Cardiac septum (tissue), 1 donor: ENCODE measurements around the gene PPP2R2C. TPM values are rescaled to one million over a fixed set of nuclear protein-coding genes. Genes with fewer than 3 reads are reported as not detected.

Experiments used
- DNase-seq: peaks from one replicate; pipeline ENCODE4 v3.0.0-alpha.2; 2020; ENCODE audit warnings: low spot score
- intact Hi-C: fragments of 100-400 bp; cut with DNase I; formaldehyde crosslinking; loops from one replicate; pipeline ENCODE4 v1.14.0; 2022
- total RNA-seq: library from RNA; stranded (reverse); fragmentation: NEBNext Ultra II Directional; extraction: Animal tissue kit (Norgen Biotek cat#: 25700); gene quantifications from one replicate; pipeline ENCODE4 v1.2.1, GENCODE V29; 2021
- donor health status: DM: no; HTN: no; CAD: no.

The PPP2R2C gene
- total RNA-seq, 1 donor from 2014 or later = 5.5 TPM

DNA sequence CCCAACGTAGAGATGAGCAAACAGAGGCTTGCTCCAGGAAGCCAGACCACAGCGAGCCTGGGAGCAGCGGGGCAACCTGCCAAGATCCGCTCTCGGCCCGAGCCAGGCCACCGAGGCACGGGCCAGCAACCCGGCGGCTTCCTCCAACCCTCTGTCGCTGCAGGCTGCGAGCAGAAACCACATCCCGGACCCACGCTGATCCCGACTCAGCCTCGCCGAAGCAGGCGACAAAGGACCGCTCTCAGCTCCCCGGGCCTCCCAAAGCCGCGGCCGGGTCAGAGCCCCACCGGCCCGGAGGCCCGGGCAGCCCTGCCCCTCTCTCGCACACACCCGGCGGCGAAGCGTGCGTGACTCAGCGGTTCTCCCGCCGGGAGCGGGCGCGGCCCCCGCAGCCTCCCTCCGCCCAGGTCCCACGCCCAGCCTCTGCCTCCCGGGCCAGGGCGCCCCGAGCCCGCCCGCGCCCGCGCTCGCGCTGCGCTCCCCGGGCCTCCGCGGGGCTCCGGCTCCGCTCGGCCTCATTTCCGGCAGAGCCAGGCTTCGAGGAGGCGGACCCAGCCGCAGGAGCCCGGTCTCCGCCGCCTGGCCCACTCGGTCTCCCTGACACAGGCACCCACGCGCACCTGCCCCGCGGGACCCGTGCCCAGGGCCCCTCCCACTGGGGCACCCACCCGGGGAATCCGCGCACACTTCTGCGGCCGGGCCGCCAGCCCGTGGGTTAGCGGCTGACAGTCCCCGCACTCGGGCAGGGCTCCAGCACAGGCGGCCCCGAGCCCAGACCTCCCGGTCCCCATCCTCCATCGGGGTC is 1.7 kb downstream of the PPP2R2C start:
- peak; percentile 74 for DNase-seq
- intact Hi-C loops = no loop called here

- DNase-seq = peak; percentile 72
- intact Hi-C loops = no loop called here
Observed at GRCh38 chr4:6469898-6470501, 2.4 kb downstream of the PPP2R2C start.

DNA sequence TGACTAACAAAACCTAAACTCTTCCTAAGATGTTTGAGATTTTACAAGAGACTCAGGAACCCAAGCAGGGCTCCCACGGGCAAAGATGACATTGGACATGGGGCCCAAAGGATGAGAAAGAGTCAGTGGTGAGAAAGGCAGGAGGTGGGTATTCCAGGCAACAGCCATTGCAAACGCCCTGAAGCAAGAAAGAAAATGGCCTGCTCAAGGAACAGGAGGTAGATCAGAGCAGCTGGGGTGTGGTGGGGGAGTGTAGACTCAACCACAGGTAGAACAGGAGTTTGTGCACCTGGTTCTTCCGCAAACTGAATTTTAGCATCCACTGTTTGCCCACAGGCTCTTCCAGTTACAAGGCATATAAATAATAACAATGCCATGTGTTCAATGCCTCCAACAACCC is 3.3 kb downstream of the PPP2R2C start:
- no peak for DNase-seq
- intact Hi-C loops = no loop called here

DNA sequence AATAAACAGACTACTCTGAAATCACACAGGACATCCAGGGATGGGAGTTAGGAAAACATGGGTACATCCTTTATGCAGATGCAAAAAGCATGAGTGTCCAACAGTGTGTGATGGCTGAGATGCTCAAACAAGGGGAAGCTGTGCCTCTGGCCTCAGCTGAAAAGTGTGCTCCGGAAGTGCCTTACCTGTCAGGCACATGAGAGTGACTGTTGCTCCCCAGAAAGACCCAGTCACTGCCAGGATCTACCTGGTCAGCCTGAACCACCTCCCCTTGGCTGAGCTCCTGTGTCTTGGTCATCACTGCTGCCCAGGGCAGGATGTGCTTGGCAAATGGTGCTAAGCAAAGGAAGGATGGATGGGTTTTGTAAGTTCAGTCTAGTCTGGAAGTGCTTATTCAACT is 4.0 kb downstream of the PPP2R2C start:
- intact Hi-C loops = no loop called here
- no peak for DNase-seq

DNA sequence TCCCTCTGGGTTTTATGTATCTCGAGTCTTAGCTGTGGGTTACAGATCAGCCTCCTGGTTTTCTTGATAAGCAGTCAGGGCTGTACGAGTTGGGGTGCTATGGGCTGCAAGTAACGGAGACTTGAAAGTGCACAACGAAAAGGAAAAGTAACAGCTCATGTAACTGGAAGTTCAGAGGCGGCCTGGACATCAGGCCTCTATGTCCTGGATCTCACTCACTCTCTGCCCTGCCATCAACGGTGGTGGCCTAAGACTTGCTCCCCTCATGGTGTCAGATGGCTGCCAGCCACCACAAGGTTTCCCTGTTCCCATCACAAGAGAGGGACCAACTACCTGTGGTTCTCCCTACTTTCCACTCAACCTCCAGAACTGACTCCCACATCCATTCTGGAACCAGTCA is 4.8 kb downstream of the PPP2R2C start:
- no peak for DNase-seq
- intact Hi-C loops = no loop called here

GRCh38 chr4:6466756-6467381 is 5.5 kb downstream of the PPP2R2C start:
- intact Hi-C loops = no loop called here
- DNase-seq = no peak

GRCh38 chr4:6465955-6466354 is 6.5 kb downstream of the PPP2R2C start:
- intact Hi-C loops = no loop called here
- DNase-seq = peak; percentile 71

GRCh38 chr4:6464842-6465588 is 7.4 kb downstream of the PPP2R2C start:
- intact Hi-C loops = no loop called here
- DNase-seq = no peak

DNA sequence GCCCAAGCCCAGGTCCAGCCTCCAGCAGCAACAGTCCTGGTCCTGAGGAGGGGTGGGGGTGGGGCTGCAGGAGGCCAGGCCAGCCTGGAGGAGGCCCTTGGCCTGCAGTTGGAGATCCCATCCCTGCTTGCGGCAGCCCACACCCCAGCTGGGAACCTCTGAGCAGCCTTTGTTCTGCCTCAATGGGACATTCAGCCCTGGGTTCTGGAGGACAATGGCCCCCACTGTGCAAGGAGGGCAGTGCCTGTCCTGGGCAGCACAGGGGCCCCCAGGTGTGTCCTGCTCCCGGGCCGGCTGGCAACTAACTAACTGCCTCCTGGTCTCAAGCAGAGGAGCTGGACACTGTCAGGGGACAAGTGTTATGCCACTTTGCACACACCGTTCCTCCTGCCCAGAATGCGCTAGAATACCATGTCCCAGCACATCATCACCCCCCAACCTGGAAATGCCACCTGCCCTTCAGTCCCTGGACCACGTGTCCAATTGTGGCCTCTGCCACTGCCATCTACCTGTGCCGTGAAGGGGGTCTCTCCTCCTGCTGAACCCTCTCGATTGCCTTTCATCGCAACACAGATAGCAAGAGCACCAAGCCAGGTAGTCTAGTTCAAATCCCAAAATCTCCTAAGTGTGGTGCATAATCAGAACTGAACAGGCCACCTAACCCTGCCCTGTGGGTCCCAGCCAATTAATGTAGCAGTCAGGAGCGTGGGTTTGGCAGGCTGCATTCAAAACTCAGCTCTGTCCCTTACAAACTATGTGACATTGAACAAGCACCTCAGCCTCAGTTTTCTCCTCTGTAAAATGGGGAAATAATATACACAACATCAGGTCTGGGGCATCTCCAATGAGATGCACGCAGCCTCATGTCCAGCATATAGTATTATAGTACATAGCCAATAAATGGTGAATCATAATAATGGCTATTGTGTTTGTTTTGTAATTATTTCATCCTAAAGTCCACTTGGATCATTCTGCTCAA is 8.8 kb downstream of the PPP2R2C start:
- DNase-seq = no peak
- intact Hi-C loops = no loop called here

DNA sequence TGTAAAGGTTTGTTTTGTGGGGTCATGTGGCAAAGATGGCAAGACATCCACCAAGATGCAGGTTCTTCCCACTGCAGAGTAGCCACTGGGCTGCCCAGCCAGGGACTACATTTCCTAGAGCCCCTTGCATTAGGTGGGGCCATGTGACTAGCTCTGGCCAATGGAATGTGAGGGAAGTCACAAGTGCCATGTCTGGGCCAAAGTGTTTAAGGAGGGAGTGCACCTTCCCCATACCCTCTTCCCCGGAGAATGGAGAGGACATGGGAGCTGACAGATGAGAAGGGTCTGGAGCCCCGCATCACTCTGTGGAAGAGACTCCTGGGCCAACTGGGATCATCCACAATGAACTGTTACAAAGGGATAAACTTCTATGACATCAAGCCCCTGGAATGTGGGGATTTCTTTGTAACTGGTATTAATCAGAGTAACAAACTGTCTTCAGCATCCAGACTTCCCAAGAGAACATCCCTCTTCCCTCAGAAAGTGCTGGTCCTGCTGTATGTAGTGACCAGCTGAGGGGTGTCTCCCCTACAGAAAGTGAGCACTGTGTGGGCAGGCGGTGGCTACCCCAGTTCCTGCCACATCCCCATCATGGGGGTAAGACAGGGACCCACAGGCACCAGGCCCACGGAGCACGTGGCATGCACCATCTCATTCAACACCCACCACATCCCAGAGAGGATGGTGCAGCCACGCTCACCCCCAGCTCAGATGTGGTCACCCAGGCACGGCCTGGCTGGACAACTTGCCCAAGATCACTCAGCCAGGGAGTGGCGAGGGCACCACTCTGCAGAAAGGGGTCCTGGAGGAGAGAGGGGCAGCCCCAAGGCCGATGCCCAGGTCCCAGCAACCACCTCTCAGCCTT is 10.9 kb downstream of the PPP2R2C start:
- intact Hi-C loops = no loop called here
- no peak for DNase-seq

DNA sequence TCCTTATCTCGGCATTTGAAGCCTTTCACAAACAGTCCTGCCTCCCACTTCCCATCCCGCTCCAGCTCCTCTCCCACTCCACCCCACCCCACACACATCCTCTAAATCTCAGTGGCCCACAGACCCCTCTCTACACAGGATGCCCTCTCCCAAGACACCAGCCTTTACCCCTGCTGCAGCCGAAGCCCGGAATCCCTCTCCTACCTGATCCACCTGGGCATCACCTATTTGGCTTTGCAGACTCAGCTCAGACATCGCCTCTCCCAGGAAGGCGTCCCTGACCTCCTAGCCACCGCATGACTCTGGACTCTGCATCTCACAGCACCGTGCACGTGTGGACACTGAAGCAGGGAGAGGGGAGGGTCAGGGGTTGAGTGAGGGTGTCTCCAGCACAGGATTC is 11.5 kb downstream of the PPP2R2C start:
- DNase-seq = no peak
- intact Hi-C loops = no loop called here

- no peak for DNase-seq
- intact Hi-C loops = no loop called here
Observed at GRCh38 chr4:6458528-6458927, 13.9 kb downstream of the PPP2R2C start.

GRCh38 chr4:6456450-6456849 is 16.0 kb downstream of the PPP2R2C start:
- intact Hi-C loops = no loop called here
- no peak for DNase-seq

- intact Hi-C loops = no loop called here
- peak; percentile 63 for DNase-seq
Observed at GRCh38 chr4:6454112-6454910, 18.1 kb downstream of the PPP2R2C start.

DNA sequence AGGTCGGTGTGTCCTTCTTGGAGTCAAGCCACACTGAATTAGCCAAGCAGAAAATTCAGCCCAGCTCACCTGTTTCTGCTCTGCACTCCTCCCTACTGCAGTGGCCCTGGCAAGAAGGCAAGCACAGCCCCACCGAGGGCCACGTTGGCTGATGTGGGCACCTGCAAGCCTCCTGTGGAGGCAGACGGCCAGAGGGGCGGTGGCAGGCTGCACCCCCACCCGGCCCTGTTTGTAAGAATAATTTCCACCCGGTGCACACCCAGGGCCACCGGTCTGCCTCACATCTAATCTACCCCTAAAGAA is 18.8 kb downstream of the PPP2R2C start:
- intact Hi-C loops = no loop called here
- DNase-seq = no peak

DNA sequence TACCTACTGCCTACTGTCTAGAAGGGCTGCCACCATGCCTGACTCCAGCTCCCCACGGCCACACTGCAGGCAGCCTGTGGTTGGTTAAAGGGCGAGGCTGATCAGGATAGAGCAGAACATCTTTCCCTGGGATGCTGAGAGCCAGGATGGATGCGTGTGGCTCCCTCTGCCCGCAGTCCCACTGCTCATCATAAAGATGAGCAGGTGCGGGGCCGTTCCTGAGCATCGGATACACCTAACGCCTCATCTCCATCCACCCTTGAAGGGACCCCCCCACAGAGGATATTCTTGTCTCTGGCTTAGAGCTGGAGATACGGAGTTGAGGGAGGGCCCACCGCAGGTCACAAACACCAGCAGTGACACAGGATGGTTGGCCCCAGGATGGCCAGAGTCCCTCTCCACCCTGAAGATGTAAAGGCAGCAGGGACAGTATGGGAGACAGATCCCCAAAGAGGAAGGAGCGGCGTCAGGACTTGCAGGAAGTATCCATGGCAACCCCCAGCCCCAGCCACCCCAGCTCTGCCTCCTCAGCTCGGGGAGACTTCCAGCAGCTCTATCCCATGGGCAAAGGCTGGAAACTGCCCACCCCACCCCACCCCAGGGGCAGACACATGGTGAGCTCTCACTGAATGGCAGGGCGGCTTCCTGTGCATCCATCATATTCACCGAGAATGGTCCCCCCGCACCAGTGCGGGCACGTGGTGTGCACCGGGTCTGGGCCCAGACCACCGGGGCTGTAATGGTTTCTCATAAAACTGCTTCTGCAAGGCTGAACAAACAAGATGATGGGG is 19.3 kb downstream of the PPP2R2C start:
- DNase-seq = peak; percentile 56
- intact Hi-C loops = no loop called here
